Measurements from ENCODE around the gene MRPL16.
A peak's percentile ranks its signal among the peaks of the same experiment; 100 is the strongest.
"Not testable (repeated sequence)": the region's sequence is repeated elsewhere in the genome, so short reads cannot be mapped to it uniquely, and the experiment has no call there.

The MRPL16 gene

DNA sequence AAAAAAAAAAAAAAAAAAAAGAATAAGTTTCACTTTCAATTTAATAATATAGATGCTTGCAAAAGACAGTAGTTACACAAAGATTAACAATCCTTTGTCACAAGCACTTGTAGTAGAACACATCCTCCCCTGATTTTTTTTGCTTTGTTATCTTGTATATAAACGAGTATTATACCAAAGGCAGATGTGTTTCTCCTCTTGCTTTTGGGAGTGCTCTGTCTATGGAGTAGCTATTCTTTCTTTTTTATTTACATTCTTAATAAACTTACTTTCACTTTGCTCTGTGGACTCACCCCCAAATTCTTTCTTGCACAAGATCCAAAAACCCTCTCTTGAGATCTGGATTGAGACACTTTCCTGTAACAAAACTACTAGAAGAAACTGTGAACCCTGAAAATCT is 3.4 kb upstream of the MRPL16 start:
- Histone ChIP-seq H3K27ac (no peak overlapping the region), H3K4me3 (no peak overlapping the region)

DNA sequence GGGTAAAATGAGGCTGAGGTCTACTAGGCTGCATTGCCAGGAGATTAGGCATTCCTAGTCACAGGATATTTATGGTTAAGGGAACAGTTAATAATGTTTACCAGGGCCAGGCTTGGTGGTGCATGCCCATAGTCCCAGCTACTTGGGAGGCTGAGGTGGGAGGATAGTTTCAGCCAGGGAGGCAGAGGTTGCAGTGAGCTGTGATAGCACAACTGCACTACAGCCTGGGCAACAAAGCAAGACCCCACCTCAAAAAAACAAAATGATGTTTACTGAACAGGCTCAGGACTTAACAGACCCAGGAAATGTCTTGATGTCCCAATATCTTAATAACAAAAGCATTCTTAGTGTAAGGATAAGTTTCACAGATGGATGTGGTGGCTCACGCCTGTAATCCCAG is 2.8 kb upstream of the MRPL16 start:
- no peak overlapping the region for H3K4me3 ChIP-seq
- no peak overlapping the region for H3K27ac ChIP-seq

DNA sequence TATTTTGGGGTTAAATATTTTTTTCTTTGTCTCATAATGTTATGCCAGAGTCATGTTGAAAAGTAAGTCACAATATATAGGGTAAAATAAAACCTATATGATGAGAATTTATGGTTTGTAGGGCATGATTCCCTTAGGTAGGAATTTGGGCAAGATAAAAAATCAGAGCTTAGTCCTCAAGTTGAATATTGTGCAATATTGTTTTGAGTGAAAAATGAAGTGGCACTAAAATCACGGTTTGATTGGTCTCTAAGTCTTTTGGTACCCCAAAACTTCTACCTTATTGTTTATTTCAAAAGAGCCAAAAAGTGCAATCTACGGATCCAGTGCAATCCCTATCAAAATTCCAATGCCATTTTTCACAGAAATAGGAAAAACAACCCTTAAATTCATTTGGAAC is 1.6 kb upstream of the MRPL16 start:
- H3K4me3 ChIP-seq, result no peak overlapping the region

DNA sequence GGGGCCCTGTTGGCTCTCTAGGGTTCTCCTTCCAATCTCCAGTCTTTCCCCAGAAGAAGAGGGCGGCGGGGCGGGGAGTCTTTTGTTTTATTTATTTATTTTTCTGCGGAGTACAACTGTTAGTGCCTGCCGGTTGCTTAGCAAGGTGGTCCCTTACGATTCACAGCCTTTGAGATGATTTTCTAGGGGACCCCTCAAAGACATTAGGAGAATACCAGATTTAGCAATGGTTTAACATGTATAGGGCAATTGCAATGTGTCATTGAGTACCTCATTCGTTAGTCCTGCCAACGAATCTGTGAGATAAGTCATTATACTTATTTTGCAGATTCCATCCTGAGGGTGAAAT is 307 bp upstream of the MRPL16 start:
- peak overlapping the region; percentile 53 to 97 (median 78) for H3K4me3 ChIP-seq
- peak overlapping the region in 20 of 21 experiments; percentile 62 to 94 (median 86) for H3K27ac ChIP-seq

More for the DNA sequence above, 1.6 kb upstream of the MRPL16 start:
- no peak overlapping the region for H3K27ac ChIP-seq

DNA sequence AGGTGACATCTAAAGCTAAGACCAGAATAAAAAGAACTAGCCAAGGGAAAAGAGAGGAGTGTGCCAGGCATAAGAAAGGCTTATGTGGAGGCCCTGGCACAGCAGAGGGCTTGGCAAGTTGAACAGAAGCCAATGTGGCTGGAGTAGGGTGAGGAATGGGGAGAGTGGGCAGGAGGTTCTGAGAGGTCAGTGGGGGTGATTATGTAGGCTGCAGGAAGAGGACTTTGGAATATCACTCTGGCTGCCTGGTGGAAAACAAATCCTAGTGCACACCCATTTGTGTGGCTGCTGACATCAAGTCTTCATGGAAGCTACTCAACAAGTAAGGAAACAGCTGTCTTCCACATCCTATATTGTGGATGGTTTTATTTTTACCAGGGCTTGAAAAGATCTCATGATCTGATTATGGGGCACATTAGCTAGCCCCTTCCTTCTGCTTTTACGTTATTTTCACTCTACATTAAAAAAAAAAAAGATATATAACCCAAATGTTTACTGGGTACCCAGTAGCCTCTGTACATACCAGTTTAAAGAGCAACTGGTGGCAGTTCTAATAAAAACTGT is 3.4 kb downstream of the MRPL16 start:
- H3K27ac ChIP-seq, result no peak overlapping the region
- no peak overlapping the region for H3K4me3 ChIP-seq

DNA sequence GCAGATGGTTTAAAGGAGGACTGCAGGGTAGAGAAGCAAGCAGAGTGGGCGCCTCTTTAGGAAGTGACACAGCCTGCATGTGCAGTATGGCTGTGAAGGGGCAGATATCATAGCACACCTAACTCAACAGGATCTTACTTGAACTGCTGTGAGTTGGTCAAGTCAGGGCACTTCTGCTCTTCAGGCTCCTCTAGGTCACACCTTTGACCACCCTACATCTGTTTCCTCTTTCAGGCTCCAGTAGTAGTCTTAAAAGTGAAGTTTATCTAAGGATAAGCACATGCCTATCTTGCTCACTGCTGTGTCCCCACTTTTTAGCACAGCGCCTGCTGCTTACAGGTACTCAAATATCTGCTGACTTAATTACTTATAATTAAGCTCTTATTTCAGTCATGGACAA is 6.5 kb downstream of the MRPL16 start:
- Histone ChIP-seq H3K27ac (no peak overlapping the region), H3K4me3 (no peak overlapping the region)

DNA sequence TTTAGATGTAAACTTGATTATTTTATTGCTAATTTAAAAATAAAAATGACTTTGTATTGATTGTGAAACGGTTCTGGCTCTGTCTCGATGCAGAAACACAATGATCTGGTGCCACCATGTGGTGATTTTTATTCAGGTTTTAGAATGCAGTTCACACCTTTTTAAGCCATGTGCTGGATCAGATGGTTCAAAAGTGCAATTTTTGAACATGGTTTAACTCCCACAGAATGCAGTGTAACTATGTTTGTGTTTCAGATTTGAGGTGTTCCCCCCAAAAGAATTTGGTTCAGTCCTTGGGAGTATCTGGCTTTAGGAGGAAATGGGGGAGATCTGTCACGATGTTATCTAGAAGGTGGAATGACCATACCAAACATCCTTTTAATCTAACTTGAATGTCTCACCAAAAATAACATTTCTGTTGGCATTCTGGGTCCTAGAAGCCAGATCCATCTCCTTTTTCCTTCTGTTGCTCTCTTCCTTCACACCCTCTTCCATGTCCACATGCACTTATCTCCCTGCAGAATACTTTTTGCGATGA is 7.9 kb downstream of the MRPL16 start:
- Histone ChIP-seq H3K4me3 (no peak overlapping the region), H3K27ac (no peak overlapping the region)

DNA sequence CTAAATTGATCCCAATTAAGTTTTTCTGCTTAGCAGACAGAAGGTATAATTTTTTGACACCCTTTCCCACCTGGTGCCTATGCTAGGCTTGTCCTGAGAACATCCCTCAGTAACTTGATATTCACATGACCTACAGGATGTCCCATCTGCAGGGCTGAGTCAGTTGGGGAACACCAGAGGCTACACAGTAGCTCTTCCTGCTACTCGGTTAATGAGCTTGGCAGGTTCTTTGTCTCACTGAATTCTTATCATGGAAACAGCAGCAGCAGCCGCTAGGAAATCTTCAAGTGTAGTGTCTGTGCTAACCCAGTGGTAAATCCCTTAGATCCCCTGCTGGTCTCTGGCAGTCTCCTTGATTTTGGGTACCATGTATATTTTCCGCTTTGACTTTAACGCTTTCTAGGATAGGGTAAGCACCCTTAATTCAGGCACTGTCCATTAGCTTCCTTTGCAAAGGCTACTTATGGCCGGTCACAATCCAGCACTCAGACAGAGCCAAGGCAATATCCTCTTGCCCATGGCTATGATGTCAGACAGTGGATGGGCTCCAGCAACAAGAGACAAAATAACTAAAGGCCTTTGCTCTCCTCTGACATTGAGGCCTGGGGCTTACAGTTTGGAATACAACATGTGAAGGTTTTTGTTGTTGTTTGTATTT is 8.5 kb downstream of the MRPL16 start:
- no peak overlapping the region for H3K4me3 ChIP-seq
- H3K27ac ChIP-seq, result no peak overlapping the region

DNA sequence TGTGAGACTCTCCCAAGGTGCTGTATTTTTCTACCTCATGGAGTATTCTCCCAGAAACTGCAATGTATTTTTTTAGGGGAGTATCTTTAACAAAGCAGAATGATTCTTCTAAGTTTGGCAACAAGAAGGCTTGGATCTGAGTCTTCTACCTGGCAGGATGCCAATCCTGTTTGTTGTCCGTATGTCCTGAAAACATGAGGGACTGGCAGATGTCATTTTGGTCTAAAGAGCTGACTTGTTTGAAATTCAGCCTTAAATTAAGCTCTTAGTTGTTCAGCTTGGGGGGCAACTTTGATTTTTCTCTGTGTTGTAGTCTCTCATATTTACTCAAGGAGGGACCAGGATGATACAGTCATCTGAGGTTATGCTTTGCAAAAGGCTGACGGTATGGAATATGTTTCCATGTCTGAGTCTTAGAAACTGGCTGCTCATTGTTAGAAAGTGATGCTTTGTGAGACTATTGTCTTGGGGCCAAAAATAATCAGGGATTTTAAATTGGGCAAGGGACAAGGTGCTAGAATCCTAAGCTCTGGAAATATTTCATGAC is 9.3 kb downstream of the MRPL16 start:
- H3K4me3 ChIP-seq, result no peak overlapping the region
- H3K27ac ChIP-seq, result no peak overlapping the region

DNA sequence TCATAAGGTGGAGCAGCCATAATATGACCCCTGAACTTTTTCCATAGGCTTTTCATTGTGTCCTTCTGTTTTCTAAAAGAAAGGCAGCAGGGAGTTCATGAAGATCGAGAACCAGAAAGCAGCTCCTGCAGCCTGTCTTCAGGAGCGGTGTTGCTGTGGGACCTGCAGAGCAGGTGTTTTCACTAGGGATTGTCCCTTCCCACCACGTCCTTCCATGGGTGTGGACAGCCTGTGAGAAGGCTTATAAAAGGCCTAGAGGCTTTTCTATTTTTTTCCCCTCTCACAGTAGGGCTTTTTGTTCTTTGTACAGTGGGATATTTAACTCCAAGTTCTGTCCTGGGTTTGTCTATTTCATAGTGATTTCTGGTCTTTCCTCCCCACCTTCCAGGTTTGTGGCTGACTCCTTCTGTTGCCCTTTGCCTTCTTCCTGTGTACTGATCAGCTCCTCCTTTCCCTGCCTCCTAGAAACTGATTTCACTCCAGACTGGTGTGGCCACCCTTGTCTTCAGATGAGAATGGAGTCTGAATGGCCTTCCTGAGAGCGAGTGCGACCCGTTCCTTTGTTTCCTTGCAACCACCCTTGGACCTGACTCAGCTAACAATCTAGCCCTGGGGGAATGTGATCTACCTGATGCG is 10.1 kb downstream of the MRPL16 start:
- H3K27ac ChIP-seq, result no peak overlapping the region
- no peak overlapping the region for H3K4me3 ChIP-seq

DNA sequence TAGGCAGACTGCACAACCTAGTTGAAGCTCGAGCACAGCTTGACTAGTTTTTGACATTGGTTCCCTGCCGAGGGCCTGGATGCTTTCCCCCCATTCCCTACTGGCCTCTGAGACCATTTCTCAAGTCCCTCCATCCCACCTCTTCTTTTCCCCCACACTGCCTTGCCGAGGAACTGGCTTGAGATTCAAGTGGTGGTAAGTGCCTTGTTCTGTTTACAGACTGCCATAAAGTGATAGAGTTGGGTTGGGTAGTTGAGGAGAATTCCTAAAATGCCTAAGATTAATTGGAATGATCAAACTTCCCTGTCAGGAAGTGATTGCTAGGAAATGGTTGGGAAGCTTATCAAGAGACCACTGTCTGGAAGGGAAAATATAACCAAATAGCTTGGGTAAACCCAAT is 16.2 kb downstream of the MRPL16 start:
- Histone ChIP-seq H3K27ac (no peak overlapping the region), H3K4me3 (no peak overlapping the region)

DNA sequence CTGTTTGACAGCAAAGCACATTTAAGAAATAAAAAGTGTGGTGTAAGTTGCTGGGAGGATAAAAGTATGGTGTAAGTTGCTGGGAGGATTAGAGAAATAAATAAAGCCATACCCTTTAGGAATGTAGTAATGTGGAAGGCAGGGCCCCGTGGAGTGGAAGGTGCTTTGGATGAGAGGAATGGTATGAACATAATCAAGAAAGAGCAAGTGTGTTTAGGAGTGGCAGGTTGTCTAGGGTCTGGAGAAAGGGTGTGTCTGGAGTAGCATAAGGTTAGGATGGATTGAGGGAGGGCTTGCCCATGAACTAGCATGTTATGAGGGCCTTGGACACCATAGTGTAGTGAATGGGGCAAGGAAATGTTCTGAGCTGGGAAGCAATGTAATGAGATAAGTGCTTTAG is 18.1 kb downstream of the MRPL16 start:
- no peak overlapping the region for H3K27ac ChIP-seq
- no peak overlapping the region for H3K4me3 ChIP-seq

DNA sequence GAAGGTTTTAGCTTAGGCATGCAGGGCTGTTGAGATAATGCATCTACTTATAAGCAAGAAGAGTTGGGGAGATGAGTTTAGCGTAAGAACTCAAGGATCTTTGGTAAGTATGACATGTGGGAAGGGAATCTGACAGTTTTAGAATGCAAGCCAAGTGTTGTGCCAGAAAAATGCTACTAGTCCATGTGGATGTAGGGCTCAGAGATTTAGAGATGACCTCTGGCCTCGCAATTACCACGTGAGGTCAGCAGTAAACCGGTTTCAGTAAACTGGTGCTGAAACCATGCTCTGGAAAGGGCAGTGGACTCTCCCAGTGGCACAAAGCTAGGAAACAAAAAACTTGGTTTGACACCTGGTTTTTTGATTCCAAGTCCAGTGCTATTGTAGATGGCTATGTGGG is 18.9 kb downstream of the MRPL16 start:
- no peak overlapping the region for H3K27ac ChIP-seq
- H3K4me3 ChIP-seq, result no peak overlapping the region

DNA sequence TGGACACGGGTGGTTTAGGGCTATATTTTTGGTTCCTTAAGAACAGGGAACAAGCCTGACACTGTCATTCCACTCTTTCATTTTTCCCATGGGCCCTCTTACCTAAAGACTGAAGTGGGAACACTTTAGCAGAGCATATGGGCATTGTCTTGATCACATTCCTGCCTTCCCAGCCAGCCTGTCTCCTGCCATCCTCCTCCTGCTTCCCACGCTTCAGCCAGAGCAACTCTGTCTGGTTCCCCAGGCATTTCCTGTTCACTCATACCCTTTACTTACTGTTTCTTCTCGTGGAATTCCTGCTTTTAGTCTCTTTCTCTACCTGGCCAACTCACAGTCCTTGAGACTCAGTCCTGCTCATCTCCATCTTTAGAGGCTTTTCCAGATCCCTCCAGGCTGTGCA is 22.8 kb downstream of the MRPL16 start:
- H3K27ac ChIP-seq, result peak overlapping the region in 3 of 21 experiments; percentile 16 to 50 (median 28)
- no peak overlapping the region for H3K4me3 ChIP-seq

DNA sequence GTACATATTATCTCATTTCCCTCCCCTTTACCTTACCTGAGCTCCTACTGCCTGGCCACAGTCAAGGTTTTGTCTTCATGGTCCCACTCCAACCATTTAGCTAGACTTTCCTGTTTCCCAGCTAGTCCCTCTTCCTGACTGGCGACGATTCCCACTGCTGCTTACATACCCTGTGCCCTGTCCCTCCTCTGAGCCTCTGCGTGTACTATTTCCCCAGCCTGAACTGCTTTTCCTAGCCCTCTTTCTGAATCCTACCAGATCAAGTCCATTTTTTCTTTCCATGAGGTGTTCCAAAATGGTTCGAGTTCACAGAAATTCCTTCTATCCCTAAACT is 23.4 kb downstream of the MRPL16 start:
- no peak overlapping the region for H3K4me3 ChIP-seq
- peak overlapping the region in 7 of 21 experiments; percentile 16 to 56 (median 28) for H3K27ac ChIP-seq

DNA sequence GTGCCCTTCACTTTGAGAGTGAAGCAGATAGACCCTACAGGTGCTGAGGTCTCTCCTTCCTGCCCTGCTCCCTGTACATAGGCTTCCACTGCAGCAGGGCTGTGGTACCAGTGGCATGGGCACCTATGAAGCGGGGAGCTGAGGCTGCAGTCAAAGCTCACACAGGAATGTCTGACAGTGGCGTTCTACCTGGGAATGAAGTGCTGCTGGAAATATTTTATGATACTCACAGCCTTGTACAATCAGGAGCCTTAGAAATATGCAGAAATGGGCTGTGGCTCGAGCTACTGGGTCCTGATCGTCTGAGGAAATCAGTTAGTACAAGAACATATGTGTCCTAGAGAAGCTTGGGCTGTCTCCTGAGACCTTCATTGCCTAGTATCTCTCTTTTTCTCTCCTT is 24.8 kb downstream of the MRPL16 start:
- no peak overlapping the region for H3K27ac ChIP-seq

DNA sequence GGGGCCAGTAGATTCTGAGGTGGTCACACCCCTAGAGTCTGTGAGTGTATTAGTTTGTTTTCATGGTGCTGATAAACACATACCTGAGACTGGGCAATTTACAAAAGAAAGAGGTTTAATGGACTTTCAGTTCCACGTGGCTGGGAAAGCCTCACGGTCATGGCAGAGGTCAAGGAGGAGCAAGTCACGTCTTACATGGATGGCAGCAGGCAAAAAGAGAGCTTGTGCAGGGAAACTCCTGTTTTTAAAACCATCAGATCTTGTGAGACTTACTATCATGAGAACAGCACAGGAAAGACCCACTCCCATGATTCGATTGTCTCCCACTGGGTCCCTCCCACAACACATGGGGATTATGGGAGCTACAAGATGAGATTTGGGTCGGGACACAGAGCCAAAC is 26.1 kb downstream of the MRPL16 start:
- H3K4me3 ChIP-seq, H3K27ac ChIP-seq: not testable (repeated sequence)

More for the DNA sequence above, 24.8 kb downstream of the MRPL16 start:
- H3K4me3 ChIP-seq, result no peak overlapping the region

DNA sequence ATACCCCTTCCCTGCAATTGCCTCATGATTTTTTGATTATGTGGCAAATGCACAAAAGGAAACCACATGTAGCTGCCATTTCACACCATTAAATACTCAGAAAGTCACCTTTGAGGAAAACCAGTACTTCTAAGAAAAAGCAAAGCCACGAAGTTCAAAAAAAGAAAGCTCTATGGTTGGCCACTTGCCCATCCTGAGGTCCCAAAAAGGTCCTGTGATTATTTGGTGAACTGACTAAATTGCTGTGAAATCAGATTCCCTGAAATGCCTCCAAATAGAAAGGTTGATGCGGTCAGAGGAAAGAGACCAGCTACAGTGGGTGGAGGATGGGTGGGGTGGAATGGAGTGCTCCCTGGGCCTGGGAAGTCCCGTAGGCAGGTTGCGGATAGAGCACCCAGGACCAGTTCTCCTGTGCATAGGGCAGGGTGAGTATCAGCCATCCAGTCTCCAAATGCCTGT is 26.9 kb downstream of the MRPL16 start:
- H3K27ac ChIP-seq, result no peak overlapping the region
- H3K4me3 ChIP-seq, result no peak overlapping the region

DNA sequence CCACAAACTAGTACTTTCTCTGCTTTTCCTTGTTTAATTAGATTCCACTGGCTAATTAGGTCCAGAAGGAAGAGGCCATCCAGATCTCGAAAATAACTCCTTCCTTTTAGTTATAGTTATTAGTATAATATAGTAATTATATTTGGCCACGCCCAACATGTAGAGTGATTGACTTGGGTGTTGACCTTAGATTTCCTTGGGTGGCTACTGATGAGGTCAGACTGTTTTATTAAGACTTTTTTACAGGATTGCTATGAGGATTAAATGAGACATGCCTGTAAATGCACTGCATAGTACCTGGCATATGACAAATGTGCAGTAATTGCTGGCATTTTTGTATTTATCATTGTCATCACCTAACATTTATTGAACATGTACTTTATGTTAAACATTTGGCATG is 28.5 kb downstream of the MRPL16 start:
- Histone ChIP-seq H3K27ac (no peak overlapping the region), H3K4me3 (no peak overlapping the region)

DNA sequence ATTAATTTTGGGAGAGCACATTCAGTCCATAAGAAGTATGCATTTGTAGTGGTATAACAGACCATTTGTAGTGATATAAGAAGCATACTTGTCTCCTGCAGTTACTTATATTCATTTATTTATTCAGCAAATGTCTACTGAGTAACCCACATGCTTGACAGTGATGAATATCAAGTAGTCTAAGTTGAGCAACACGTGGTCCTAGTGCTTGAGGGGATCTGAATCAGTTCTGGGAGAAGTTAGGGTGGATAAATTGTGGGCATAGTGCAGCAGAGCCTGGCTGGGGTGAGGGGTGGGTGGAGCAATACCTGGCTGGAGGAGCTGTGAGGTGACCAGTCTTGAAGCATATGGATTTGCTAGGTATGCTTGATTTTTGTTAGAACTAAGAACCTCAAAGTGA is 31.1 kb downstream of the MRPL16 start:
- Histone ChIP-seq H3K27ac (no peak overlapping the region), H3K4me3 (no peak overlapping the region)

DNA sequence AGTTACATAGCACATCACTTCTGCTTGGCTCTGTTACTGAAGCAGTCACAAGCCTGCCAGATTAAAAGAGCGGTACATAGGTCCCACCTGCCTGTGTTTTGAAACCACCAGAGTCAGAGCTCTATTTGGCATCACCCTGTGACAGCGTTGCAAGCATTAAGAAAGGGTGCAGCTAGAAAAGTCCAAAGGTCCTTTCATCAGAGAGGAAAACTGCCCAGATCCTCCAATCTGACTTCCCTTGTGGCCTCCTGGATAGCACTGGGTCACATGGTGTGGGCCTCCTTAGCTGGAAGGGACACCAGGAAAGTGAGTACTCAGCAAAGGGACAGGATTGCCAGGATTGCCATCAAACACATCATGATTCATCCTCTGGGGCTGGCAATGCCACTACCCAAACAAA is 32.5 kb downstream of the MRPL16 start:
- Histone ChIP-seq H3K4me3 (no peak overlapping the region), H3K27ac (peak overlapping the region in 1 of 21 experiments; percentile 20)

Data from skin epidermis (tissue), 12 donors.